ENCODE results near the gene VSIG2. TPM values are rescaled to one million over a fixed set of nuclear protein-coding genes. Genes with fewer than 3 reads are reported as not detected.

The VSIG2 gene
- total and polyA plus RNA-seq, 2 experiments from 2014 or later = not detected

DNA sequence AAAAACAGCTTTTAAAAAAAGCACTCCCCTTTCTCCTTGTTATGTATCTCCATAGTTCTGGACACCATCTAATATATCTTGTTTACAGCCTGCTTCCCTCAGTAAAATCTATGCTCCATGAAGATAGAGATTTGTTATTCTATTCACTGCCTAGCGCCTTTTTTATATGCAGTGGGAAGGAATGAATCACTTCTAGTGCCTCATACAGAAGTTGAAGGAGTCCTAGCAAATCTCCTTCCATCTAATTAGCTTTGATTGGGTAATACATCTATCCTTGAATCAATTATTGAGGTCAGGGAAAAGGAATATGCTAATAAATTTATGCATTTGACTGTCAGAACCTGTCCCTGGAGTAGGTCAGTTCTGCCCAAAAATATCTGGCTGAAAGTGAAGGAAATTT lies 52.5 kb downstream of the VSIG2 start:
- Histone ChIP-seq H4K20me1 (replicated peaks; ENCODE audit: insufficient read depth) (no peaks in the 10 kb centered on the region), H3K27me3 (ENCODE audit: insufficient read depth) (no peaks in the 10 kb centered on the region), H3K4me2 (peak overlapping the region; percentile 32; the same call in 1 of the 2 replicates), H3K79me2 (replicated peaks; ENCODE audit: insufficient read depth) (no peaks in the 10 kb centered on the region), H3K9me2 (ENCODE audit: insufficient read depth) (no peaks in the 10 kb centered on the region), H3K27ac (ENCODE audit: low read depth) (no peak overlapping the region), H3K4me3 (no peak overlapping the region), H3K36me3 (ENCODE audit: insufficient read depth) (no peaks in the 10 kb centered on the region), H3K4me1 (ENCODE audit: insufficient read depth) (peaks cover 6% of the 10 kb centered on the region), H2AFZ (no peak overlapping the region), H3F3A (replicated peaks; ENCODE audit: low read depth) (no peaks in the 10 kb centered on the region)
- Mint-ChIP-seq H3K4me3 (no peak overlapping the region), H3K4me1 (peaks cover 11% of the 10 kb centered on the region), H3K9me3 (peaks cover 11% of the 10 kb centered on the region; the same call in 2 of the 3 replicates), H3K27me3 (ENCODE audit: insufficient read depth, low read depth, poor library complexity) (peaks cover 3% of the 10 kb centered on the region), H3K36me3 (ENCODE audit: low read depth) (peaks cover 5% of the 10 kb centered on the region; the same call in 1 of the 3 replicates), H3K27ac (no peak overlapping the region)
- TF ChIP-seq, protein P1, sequence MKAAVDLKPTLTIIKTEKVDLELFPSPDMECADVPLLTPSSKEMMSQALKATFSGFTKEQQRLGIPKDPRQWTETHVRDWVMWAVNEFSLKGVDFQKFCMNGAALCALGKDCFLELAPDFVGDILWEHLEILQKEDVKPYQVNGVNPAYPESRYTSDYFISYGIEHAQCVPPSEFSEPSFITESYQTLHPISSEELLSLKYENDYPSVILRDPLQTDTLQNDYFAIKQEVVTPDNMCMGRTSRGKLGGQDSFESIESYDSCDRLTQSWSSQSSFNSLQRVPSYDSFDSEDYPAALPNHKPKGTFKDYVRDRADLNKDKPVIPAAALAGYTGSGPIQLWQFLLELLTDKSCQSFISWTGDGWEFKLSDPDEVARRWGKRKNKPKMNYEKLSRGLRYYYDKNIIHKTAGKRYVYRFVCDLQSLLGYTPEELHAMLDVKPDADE (IDR thresholded peaks at IDR 0.05) = no peak
- TF ChIP-seq, protein P2, sequence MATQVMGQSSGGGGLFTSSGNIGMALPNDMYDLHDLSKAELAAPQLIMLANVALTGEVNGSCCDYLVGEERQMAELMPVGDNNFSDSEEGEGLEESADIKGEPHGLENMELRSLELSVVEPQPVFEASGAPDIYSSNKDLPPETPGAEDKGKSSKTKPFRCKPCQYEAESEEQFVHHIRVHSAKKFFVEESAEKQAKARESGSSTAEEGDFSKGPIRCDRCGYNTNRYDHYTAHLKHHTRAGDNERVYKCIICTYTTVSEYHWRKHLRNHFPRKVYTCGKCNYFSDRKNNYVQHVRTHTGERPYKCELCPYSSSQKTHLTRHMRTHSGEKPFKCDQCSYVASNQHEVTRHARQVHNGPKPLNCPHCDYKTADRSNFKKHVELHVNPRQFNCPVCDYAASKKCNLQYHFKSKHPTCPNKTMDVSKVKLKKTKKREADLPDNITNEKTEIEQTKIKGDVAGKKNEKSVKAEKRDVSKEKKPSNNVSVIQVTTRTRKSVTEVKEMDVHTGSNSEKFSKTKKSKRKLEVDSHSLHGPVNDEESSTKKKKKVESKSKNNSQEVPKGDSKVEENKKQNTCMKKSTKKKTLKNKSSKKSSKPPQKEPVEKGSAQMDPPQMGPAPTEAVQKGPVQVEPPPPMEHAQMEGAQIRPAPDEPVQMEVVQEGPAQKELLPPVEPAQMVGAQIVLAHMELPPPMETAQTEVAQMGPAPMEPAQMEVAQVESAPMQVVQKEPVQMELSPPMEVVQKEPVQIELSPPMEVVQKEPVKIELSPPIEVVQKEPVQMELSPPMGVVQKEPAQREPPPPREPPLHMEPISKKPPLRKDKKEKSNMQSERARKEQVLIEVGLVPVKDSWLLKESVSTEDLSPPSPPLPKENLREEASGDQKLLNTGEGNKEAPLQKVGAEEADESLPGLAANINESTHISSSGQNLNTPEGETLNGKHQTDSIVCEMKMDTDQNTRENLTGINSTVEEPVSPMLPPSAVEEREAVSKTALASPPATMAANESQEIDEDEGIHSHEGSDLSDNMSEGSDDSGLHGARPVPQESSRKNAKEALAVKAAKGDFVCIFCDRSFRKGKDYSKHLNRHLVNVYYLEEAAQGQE (IDR thresholded peaks at IDR 0.05; ENCODE audit: unreplicated experiment) = no peak
- TF ChIP-seq EZH2phosphoT487 (IDR thresholded peaks at IDR 0.05; ENCODE audit: unreplicated experiment) (no peak), STAT1 (IDR thresholded peaks at IDR 0.05; ENCODE audit: unreplicated experiment) (no peak), ZNF331 (CRISPR knock-in tag; IDR thresholded peaks at IDR 0.05; ENCODE audit: low read depth) (no peak), EZH2 (IDR thresholded peaks at IDR 0.05; ENCODE audit: low read depth, unreplicated experiment) (no peak), POLR2AphosphoS5 (IDR thresholded peaks at IDR 0.05; ENCODE audit: low read depth) (no peak), ZNF114 (CRISPR knock-in tag; IDR thresholded peaks at IDR 0.05) (no peak), CREB1 (CRISPR knock-in tag; IDR thresholded peaks at IDR 0.05; ENCODE audit: low read depth) (no peak), JUNB (IDR thresholded peaks at IDR 0.05; ENCODE audit: unreplicated experiment) (no peak)
- TF ChIP-seq, protein P3, sequence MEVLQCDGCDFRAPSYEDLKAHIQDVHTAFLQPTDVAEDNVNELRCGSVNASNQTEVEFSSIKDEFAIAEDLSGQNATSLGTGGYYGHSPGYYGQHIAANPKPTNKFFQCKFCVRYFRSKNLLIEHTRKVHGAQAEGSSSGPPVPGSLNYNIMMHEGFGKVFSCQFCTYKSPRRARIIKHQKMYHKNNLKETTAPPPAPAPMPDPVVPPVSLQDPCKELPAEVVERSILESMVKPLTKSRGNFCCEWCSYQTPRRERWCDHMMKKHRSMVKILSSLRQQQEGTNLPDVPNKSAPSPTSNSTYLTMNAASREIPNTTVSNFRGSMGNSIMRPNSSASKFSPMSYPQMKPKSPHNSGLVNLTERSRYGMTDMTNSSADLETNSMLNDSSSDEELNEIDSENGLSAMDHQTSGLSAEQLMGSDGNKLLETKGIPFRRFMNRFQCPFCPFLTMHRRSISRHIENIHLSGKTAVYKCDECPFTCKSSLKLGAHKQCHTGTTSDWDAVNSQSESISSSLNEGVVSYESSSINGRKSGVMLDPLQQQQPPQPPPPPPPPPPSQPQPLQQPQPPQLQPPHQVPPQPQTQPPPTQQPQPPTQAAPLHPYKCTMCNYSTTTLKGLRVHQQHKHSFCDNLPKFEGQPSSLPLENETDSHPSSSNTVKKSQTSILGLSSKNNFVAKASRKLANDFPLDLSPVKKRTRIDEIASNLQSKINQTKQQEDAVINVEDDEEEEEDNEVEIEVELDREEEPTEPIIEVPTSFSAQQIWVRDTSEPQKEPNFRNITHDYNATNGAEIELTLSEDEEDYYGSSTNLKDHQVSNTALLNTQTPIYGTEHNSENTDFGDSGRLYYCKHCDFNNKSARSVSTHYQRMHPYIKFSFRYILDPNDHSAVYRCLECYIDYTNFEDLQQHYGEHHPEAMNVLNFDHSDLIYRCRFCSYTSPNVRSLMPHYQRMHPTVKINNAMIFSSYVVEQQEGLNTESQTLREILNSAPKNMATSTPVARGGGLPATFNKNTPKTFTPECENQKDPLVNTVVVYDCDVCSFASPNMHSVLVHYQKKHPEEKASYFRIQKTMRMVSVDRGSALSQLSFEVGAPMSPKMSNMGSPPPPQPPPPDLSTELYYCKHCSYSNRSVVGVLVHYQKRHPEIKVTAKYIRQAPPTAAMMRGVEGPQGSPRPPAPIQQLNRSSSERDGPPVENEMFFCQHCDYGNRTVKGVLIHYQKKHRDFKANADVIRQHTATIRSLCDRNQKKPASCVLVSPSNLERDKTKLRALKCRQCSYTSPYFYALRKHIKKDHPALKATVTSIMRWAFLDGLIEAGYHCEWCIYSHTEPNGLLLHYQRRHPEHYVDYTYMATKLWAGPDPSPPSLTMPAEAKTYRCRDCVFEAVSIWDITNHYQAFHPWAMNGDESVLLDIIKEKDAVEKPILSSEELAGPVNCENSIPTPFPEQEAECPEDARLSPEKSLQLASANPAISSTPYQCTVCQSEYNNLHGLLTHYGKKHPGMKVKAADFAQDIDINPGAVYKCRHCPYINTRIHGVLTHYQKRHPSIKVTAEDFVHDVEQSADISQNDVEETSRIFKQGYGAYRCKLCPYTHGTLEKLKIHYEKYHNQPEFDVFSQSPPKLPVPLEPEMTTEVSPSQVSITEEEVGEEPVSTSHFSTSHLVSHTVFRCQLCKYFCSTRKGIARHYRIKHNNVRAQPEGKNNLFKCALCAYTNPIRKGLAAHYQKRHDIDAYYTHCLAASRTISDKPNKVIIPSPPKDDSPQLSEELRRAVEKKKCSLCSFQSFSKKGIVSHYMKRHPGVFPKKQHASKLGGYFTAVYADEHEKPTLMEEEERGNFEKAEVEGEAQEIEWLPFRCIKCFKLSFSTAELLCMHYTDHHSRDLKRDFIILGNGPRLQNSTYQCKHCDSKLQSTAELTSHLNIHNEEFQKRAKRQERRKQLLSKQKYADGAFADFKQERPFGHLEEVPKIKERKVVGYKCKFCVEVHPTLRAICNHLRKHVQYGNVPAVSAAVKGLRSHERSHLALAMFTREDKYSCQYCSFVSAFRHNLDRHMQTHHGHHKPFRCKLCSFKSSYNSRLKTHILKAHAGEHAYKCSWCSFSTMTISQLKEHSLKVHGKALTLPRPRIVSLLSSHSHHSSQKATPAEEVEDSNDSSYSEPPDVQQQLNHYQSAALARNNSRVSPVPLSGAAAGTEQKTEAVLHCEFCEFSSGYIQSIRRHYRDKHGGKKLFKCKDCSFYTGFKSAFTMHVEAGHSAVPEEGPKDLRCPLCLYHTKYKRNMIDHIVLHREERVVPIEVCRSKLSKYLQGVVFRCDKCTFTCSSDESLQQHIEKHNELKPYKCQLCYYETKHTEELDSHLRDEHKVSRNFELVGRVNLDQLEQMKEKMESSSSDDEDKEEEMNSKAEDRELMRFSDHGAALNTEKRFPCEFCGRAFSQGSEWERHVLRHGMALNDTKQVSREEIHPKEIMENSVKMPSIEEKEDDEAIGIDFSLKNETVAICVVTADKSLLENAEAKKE (CRISPR knock-in tag; IDR thresholded peaks at IDR 0.05) = no peak
- TF ChIP-seq, protein P4, sequence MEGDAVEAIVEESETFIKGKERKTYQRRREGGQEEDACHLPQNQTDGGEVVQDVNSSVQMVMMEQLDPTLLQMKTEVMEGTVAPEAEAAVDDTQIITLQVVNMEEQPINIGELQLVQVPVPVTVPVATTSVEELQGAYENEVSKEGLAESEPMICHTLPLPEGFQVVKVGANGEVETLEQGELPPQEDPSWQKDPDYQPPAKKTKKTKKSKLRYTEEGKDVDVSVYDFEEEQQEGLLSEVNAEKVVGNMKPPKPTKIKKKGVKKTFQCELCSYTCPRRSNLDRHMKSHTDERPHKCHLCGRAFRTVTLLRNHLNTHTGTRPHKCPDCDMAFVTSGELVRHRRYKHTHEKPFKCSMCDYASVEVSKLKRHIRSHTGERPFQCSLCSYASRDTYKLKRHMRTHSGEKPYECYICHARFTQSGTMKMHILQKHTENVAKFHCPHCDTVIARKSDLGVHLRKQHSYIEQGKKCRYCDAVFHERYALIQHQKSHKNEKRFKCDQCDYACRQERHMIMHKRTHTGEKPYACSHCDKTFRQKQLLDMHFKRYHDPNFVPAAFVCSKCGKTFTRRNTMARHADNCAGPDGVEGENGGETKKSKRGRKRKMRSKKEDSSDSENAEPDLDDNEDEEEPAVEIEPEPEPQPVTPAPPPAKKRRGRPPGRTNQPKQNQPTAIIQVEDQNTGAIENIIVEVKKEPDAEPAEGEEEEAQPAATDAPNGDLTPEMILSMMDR (conservative IDR thresholded peaks at IDR 0.05; ENCODE audit: low read depth in 2 of 2) = no peak
- ATAC-seq (no peak), DNase-seq (ENCODE audit: low spot score) (no peak)

Data from GM23338 (cell line).